ENCODE data around the gene KAZN. TPM values are rescaled to one million over a fixed set of nuclear protein-coding genes. Genes with fewer than 3 reads are reported as not detected.

The KAZN gene
- total RNA-seq, 1 experiment from 2014 or later = 2.4 TPM

GRCh38 chr1:14733779-14734140 is 135.3 kb downstream of the KAZN start:
- H3K4me1 ChIP-seq = no peaks in the 10 kb centered on the region; the same call in 1 of the 2 replicates
- H3K27me3 ChIP-seq (replicated peaks; ENCODE audit: control insufficient read depth, insufficient read depth, low read length) = no peaks in the 10 kb centered on the region
- no peak for TF ChIP-seq CTCF (IDR thresholded peaks at IDR 0.05; ENCODE audit: insufficient read depth in 1 of 2, low read depth in 1 of 2, low read length in 1 of 2, severe bottlenecking in 1 of 2, unreplicated experiment in 1 of 2)
- no peak for DNase-seq
- Mint-ChIP-seq H3K36me3 (ENCODE audit: insufficient read depth, unreplicated experiment) (no peaks in the 10 kb centered on the region), H3K27ac (ENCODE audit: unreplicated experiment) (no peak overlapping the region), H3K4me3 (ENCODE audit: unreplicated experiment) (no peak overlapping the region), H3K4me1 (ENCODE audit: low read depth, unreplicated experiment) (no peaks in the 10 kb centered on the region), H3K27me3 (ENCODE audit: insufficient read depth, unreplicated experiment) (peaks cover 6% of the 10 kb centered on the region), H3K9me3 (ENCODE audit: unreplicated experiment) (no peaks in the 10 kb centered on the region)
- H3K36me3 ChIP-seq (ENCODE audit: control insufficient read depth, insufficient read depth, low read length) = no peaks in the 10 kb centered on the region
- intact Hi-C loops (cut with micrococcal nuclease; ENCODE audit: unreplicated experiment) = no loop called here
- H3K4me3 ChIP-seq (ENCODE audit: low read depth, low read length) = no peak overlapping the region
- ChIA-PET CTCF (no interaction called here), POLR2A (no interaction called here)
- no peaks in the 10 kb centered on the region for H3K9me3 ChIP-seq
- no TSS peak for BruUV-seq (replicated peaks)

- H3K4me1 ChIP-seq = no peaks in the 10 kb centered on the region; the same call in 1 of the 2 replicates
- Mint-ChIP-seq H3K36me3 (ENCODE audit: insufficient read depth, unreplicated experiment) (no peaks in the 10 kb centered on the region), H3K9me3 (ENCODE audit: unreplicated experiment) (no peaks in the 10 kb centered on the region), H3K4me3 (ENCODE audit: unreplicated experiment) (no peak overlapping the region), H3K4me1 (ENCODE audit: low read depth, unreplicated experiment) (no peaks in the 10 kb centered on the region), H3K27ac (ENCODE audit: unreplicated experiment) (no peak overlapping the region), H3K27me3 (ENCODE audit: insufficient read depth, unreplicated experiment) (peaks cover 10% of the 10 kb centered on the region)
- no peaks in the 10 kb centered on the region for H3K9me3 ChIP-seq
- no peak for DNase-seq
- no peak for TF ChIP-seq CTCF (IDR thresholded peaks at IDR 0.05; ENCODE audit: insufficient read depth in 1 of 2, low read depth in 1 of 2, low read length in 1 of 2, severe bottlenecking in 1 of 2, unreplicated experiment in 1 of 2)
- H3K4me3 ChIP-seq (ENCODE audit: low read depth, low read length) = no peak overlapping the region
- H3K36me3 ChIP-seq (ENCODE audit: control insufficient read depth, insufficient read depth, low read length) = no peaks in the 10 kb centered on the region
- intact Hi-C loops (cut with micrococcal nuclease; ENCODE audit: unreplicated experiment) = no loop called here
- ChIA-PET CTCF (interaction anchor here (0.7 kb wide), 1 partner anchor 654 kb away, joined by 5 read pairs; no protein-coding TSS in a partner anchor), POLR2A (no interaction called here)
- no peaks in the 10 kb centered on the region for H3K27me3 ChIP-seq (replicated peaks; ENCODE audit: control insufficient read depth, insufficient read depth, low read length)
- BruUV-seq (replicated peaks) = no TSS peak
These were observed 137.4 kb downstream of the KAZN start for GRCh38 chr1:14735841-14736240.

- Mint-ChIP-seq H3K4me1 (ENCODE audit: low read depth, unreplicated experiment) (no peaks in the 10 kb centered on the region), H3K36me3 (ENCODE audit: insufficient read depth, unreplicated experiment) (no peaks in the 10 kb centered on the region), H3K27me3 (ENCODE audit: insufficient read depth, unreplicated experiment) (peaks cover 10% of the 10 kb centered on the region), H3K9me3 (ENCODE audit: unreplicated experiment) (no peaks in the 10 kb centered on the region), H3K4me3 (ENCODE audit: unreplicated experiment) (no peak overlapping the region), H3K27ac (ENCODE audit: unreplicated experiment) (no peak overlapping the region)
- BruUV-seq (replicated peaks) = no TSS peak
- no peak for TF ChIP-seq CTCF (IDR thresholded peaks at IDR 0.05; ENCODE audit: insufficient read depth in 1 of 2, low read depth in 1 of 2, low read length in 1 of 2, severe bottlenecking in 1 of 2, unreplicated experiment in 1 of 2)
- POLR2A ChIA-PET = no interaction called here
- no peaks in the 10 kb centered on the region for H3K4me1 ChIP-seq
- DNase-seq = no peak
- CTCF ChIA-PET = no interaction called here
- no peaks in the 10 kb centered on the region for H3K9me3 ChIP-seq
- no peak overlapping the region for H3K4me3 ChIP-seq (ENCODE audit: low read depth, low read length)
- no peaks in the 10 kb centered on the region for H3K36me3 ChIP-seq (ENCODE audit: control insufficient read depth, insufficient read depth, low read length)
- intact Hi-C loops (cut with micrococcal nuclease; ENCODE audit: unreplicated experiment) = no loop called here
- H3K27me3 ChIP-seq (replicated peaks; ENCODE audit: control insufficient read depth, insufficient read depth, low read length) = no peaks in the 10 kb centered on the region
These were observed 139.1 kb downstream of the KAZN start for GRCh38 chr1:14737561-14738094.

Data from Caco-2 (cell line).